Measurements from ENCODE around the gene LAMA3. TPM values are rescaled to one million over a fixed set of nuclear protein-coding genes. Genes with fewer than 3 reads are reported as not detected.

The LAMA3 gene
- total and polyA plus RNA-seq, 2 experiments from 2014 or later = 3.9 to 4.9 TPM

DNA sequence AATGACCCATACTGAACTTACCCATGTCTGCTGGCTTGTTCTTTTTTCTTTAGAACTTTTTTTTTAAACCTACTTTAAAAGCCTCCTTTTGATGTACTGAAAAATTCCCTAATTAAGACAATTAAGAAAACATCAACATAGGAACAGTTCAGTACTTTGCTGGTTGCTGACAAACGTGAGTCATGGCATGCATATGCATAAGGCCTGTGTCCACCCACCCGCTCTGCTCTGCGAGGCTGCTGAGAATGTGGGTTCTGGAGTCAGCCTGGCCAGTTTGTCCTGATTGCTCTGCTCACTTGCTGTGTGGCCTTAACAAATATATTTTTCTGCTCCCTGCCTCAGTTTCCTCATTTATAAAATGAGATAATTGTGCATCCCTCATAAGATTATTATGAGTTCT, 27.3 kb downstream of the LAMA3 start (continued):
- TF ChIP-seq, protein P1, sequence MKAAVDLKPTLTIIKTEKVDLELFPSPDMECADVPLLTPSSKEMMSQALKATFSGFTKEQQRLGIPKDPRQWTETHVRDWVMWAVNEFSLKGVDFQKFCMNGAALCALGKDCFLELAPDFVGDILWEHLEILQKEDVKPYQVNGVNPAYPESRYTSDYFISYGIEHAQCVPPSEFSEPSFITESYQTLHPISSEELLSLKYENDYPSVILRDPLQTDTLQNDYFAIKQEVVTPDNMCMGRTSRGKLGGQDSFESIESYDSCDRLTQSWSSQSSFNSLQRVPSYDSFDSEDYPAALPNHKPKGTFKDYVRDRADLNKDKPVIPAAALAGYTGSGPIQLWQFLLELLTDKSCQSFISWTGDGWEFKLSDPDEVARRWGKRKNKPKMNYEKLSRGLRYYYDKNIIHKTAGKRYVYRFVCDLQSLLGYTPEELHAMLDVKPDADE (IDR thresholded peaks at IDR 0.05) = no peak
- no peak for TF ChIP-seq NANOG (IDR thresholded peaks at IDR 0.05; ENCODE audit: borderline replicate concordance)

DNA sequence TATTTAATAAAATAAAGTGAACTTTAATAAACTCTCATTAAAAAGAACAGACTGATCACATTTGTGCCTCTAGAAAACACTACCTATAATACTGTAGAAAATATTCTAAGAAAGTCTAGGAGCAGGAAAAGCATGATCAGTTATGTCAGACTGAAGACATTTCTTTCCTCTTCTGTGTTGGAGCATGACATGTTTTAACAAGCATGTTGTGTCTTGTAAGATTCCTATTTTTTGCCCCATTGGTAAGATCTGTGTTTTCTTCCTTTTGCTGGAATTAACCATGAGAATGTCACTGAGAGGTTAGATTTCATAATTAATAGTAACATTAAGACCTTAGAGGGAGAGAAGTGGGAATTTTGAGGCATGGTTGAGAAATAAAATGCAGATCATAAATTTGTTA, 27.7 kb downstream of the LAMA3 start:
- no peaks in the 10 kb centered on the region for H3K36me3 Mint-ChIP-seq (ENCODE audit: low read depth)
- Histone ChIP-seq H2AFZ (no peak overlapping the region), H3K9me2 (ENCODE audit: insufficient read depth) (peaks cover 3% of the 10 kb centered on the region; the same call in 1 of the 2 replicates), H3F3A (replicated peaks; ENCODE audit: low read depth) (no peaks in the 10 kb centered on the region), H3K27ac (ENCODE audit: low read depth) (no peak overlapping the region), H3K79me2 (replicated peaks; ENCODE audit: insufficient read depth) (no peaks in the 10 kb centered on the region), H3K4me1 (ENCODE audit: insufficient read depth) (no peaks in the 10 kb centered on the region), H3K4me3 (no peak overlapping the region), H3K36me3 (ENCODE audit: insufficient read depth) (no peaks in the 10 kb centered on the region), H3K4me2 (no peak overlapping the region), H3K27me3 (ENCODE audit: insufficient read depth) (no peaks in the 10 kb centered on the region), H4K20me1 (replicated peaks; ENCODE audit: insufficient read depth) (no peaks in the 10 kb centered on the region)
- DNase-seq (ENCODE audit: low spot score) = no peak
- ATAC-seq = no peak
- no peaks in the 10 kb centered on the region for H3K27me3 Mint-ChIP-seq (ENCODE audit: insufficient read depth, low read depth, poor library complexity)
- TF ChIP-seq, protein P2, sequence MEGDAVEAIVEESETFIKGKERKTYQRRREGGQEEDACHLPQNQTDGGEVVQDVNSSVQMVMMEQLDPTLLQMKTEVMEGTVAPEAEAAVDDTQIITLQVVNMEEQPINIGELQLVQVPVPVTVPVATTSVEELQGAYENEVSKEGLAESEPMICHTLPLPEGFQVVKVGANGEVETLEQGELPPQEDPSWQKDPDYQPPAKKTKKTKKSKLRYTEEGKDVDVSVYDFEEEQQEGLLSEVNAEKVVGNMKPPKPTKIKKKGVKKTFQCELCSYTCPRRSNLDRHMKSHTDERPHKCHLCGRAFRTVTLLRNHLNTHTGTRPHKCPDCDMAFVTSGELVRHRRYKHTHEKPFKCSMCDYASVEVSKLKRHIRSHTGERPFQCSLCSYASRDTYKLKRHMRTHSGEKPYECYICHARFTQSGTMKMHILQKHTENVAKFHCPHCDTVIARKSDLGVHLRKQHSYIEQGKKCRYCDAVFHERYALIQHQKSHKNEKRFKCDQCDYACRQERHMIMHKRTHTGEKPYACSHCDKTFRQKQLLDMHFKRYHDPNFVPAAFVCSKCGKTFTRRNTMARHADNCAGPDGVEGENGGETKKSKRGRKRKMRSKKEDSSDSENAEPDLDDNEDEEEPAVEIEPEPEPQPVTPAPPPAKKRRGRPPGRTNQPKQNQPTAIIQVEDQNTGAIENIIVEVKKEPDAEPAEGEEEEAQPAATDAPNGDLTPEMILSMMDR (conservative IDR thresholded peaks at IDR 0.05; ENCODE audit: low read depth in 2 of 2) = no peak
- no peaks in the 10 kb centered on the region for H3K9me3 Mint-ChIP-seq
- H3K4me3 Mint-ChIP-seq = no peak overlapping the region
- H3K27ac Mint-ChIP-seq = no peak overlapping the region
- H3K4me1 Mint-ChIP-seq = peaks cover 2% of the 10 kb centered on the region; the same call in 2 of the 3 replicates

DNA sequence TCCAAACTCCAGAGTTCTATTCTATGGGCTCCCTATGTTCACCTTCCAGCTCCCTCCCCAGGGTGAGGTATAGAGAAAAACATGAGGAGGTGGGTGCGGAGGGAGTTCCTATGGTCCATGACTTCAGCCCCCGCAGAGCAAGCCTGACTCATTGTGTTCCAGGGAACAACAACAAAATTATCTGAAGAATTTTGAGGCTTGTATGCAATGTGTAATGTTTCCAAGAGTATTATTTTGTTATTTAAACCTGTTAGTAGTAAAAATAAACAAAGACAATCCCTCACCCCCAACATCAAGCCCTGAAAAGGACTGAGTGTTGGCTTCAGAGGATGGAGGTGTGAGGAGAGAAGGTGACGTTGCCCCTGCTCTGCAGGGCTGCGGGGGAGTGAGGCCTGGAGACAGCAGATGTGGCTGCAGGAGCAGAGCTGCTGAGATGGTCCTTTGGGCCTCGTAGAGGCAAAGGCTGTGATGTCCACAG, 29.0 kb downstream of the LAMA3 start:
- H4K20me1 ChIP-seq (replicated peaks; ENCODE audit: insufficient read depth) = no peaks in the 10 kb centered on the region
- no peak overlapping the region for H3K4me2 ChIP-seq
- H3K79me2 ChIP-seq (replicated peaks; ENCODE audit: insufficient read depth) = no peaks in the 10 kb centered on the region
- H3K9me2 ChIP-seq (ENCODE audit: insufficient read depth) = peaks cover 3% of the 10 kb centered on the region; the same call in 1 of the 2 replicates
- Mint-ChIP-seq H3K4me1 (peaks cover 2% of the 10 kb centered on the region; the same call in 2 of the 3 replicates), H3K9me3 (no peaks in the 10 kb centered on the region), H3K4me3 (no peak overlapping the region), H3K36me3 (ENCODE audit: low read depth) (no peaks in the 10 kb centered on the region), H3K27ac (no peak overlapping the region), H3K27me3 (ENCODE audit: insufficient read depth, low read depth, poor library complexity) (no peaks in the 10 kb centered on the region)
- no peak overlapping the region for H3K4me3 ChIP-seq
- no peaks in the 10 kb centered on the region for H3F3A ChIP-seq (replicated peaks; ENCODE audit: low read depth)
- no peaks in the 10 kb centered on the region for H3K4me1 ChIP-seq (ENCODE audit: insufficient read depth)
- no peak overlapping the region for H2AFZ ChIP-seq
- H3K36me3 ChIP-seq (ENCODE audit: insufficient read depth) = no peaks in the 10 kb centered on the region
- DNase-seq (ENCODE audit: low spot score) (no peak), ATAC-seq (no peak)
- H3K27ac ChIP-seq (ENCODE audit: low read depth) = no peak overlapping the region
- H3K27me3 ChIP-seq (ENCODE audit: insufficient read depth) = no peaks in the 10 kb centered on the region
- TF ChIP-seq, protein P3, sequence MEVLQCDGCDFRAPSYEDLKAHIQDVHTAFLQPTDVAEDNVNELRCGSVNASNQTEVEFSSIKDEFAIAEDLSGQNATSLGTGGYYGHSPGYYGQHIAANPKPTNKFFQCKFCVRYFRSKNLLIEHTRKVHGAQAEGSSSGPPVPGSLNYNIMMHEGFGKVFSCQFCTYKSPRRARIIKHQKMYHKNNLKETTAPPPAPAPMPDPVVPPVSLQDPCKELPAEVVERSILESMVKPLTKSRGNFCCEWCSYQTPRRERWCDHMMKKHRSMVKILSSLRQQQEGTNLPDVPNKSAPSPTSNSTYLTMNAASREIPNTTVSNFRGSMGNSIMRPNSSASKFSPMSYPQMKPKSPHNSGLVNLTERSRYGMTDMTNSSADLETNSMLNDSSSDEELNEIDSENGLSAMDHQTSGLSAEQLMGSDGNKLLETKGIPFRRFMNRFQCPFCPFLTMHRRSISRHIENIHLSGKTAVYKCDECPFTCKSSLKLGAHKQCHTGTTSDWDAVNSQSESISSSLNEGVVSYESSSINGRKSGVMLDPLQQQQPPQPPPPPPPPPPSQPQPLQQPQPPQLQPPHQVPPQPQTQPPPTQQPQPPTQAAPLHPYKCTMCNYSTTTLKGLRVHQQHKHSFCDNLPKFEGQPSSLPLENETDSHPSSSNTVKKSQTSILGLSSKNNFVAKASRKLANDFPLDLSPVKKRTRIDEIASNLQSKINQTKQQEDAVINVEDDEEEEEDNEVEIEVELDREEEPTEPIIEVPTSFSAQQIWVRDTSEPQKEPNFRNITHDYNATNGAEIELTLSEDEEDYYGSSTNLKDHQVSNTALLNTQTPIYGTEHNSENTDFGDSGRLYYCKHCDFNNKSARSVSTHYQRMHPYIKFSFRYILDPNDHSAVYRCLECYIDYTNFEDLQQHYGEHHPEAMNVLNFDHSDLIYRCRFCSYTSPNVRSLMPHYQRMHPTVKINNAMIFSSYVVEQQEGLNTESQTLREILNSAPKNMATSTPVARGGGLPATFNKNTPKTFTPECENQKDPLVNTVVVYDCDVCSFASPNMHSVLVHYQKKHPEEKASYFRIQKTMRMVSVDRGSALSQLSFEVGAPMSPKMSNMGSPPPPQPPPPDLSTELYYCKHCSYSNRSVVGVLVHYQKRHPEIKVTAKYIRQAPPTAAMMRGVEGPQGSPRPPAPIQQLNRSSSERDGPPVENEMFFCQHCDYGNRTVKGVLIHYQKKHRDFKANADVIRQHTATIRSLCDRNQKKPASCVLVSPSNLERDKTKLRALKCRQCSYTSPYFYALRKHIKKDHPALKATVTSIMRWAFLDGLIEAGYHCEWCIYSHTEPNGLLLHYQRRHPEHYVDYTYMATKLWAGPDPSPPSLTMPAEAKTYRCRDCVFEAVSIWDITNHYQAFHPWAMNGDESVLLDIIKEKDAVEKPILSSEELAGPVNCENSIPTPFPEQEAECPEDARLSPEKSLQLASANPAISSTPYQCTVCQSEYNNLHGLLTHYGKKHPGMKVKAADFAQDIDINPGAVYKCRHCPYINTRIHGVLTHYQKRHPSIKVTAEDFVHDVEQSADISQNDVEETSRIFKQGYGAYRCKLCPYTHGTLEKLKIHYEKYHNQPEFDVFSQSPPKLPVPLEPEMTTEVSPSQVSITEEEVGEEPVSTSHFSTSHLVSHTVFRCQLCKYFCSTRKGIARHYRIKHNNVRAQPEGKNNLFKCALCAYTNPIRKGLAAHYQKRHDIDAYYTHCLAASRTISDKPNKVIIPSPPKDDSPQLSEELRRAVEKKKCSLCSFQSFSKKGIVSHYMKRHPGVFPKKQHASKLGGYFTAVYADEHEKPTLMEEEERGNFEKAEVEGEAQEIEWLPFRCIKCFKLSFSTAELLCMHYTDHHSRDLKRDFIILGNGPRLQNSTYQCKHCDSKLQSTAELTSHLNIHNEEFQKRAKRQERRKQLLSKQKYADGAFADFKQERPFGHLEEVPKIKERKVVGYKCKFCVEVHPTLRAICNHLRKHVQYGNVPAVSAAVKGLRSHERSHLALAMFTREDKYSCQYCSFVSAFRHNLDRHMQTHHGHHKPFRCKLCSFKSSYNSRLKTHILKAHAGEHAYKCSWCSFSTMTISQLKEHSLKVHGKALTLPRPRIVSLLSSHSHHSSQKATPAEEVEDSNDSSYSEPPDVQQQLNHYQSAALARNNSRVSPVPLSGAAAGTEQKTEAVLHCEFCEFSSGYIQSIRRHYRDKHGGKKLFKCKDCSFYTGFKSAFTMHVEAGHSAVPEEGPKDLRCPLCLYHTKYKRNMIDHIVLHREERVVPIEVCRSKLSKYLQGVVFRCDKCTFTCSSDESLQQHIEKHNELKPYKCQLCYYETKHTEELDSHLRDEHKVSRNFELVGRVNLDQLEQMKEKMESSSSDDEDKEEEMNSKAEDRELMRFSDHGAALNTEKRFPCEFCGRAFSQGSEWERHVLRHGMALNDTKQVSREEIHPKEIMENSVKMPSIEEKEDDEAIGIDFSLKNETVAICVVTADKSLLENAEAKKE (CRISPR knock-in tag; IDR thresholded peaks at IDR 0.05) = no peak
- TF ChIP-seq, protein P4, sequence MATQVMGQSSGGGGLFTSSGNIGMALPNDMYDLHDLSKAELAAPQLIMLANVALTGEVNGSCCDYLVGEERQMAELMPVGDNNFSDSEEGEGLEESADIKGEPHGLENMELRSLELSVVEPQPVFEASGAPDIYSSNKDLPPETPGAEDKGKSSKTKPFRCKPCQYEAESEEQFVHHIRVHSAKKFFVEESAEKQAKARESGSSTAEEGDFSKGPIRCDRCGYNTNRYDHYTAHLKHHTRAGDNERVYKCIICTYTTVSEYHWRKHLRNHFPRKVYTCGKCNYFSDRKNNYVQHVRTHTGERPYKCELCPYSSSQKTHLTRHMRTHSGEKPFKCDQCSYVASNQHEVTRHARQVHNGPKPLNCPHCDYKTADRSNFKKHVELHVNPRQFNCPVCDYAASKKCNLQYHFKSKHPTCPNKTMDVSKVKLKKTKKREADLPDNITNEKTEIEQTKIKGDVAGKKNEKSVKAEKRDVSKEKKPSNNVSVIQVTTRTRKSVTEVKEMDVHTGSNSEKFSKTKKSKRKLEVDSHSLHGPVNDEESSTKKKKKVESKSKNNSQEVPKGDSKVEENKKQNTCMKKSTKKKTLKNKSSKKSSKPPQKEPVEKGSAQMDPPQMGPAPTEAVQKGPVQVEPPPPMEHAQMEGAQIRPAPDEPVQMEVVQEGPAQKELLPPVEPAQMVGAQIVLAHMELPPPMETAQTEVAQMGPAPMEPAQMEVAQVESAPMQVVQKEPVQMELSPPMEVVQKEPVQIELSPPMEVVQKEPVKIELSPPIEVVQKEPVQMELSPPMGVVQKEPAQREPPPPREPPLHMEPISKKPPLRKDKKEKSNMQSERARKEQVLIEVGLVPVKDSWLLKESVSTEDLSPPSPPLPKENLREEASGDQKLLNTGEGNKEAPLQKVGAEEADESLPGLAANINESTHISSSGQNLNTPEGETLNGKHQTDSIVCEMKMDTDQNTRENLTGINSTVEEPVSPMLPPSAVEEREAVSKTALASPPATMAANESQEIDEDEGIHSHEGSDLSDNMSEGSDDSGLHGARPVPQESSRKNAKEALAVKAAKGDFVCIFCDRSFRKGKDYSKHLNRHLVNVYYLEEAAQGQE (IDR thresholded peaks at IDR 0.05; ENCODE audit: unreplicated experiment) = no peak
- no peak for TF ChIP-seq CREB1 (CRISPR knock-in tag; IDR thresholded peaks at IDR 0.05; ENCODE audit: low read depth)
